Right atrium auricular region (tissue), 2 donors: Measurements from ENCODE around the gene ARFGAP2. TPM values are rescaled to one million over a fixed set of nuclear protein-coding genes. Genes with fewer than 3 reads are reported as not detected.

Experiments used
- DNase-seq: peaks from one replicate; pipeline ENCODE4 v3.0.0-alpha.2; 2019; ENCODE audit warnings: low spot score
- H3K27ac ChIP-seq, 2 donors: fragments of 200-600 bp; sonication (generic); 1 replicate in 1 of 2; 2 replicates in 1 of 2; pipeline ENCODE4 v1.5.1; 2016 to 2019
- H3K27me3 ChIP-seq, 2 donors: fragments of 200-600 bp; sonication (generic); one replicate each; pipeline versions ENCODE4 v1.5.1 to v1.6.0; 2017 to 2019
- H3K36me3 ChIP-seq: fragments of 200-600 bp; sonication (generic); one replicate; pipeline ENCODE4 v1.5.1; 2016
- H3K4me1 ChIP-seq, 2 donors: fragments of 200-600 bp; sonication (generic); one replicate each; pipeline versions ENCODE4 v1.5.1 to v1.6.0; 2017 to 2019
- H3K4me3 ChIP-seq, 2 donors: fragments of 200-600 bp; sonication (generic); 1 replicate in 1 of 2; 2 replicates in 1 of 2; pipeline ENCODE4 v1.5.1; 2017 to 2019; ENCODE audit warnings: mild to moderate bottlenecking in 1 of 2, moderate library complexity in 1 of 2
- H3K9me3 ChIP-seq, 2 donors: fragments of 200-600 bp; sonication (generic); one replicate each; pipeline ENCODE4 v1.5.1; 2019
- CTCF ChIP-seq, 2 donors: fragments of 200-600 bp; sonication (generic); IDR thresholded peaks; one replicate each; pipeline ENCODE4 v1.5.1; 2019; ENCODE audit warnings: antibody characterized with exemption in 2 of 2
- total RNA-seq, 2 donors: library from RNA; depleted of rRNA; stranded (reverse); fragments of >200 nt; gene quantifications; one replicate each; pipeline ENCODE4 v1.1.0, GENCODE V29; 2016

The ARFGAP2 gene
- total RNA-seq, 2 donors from 2014 or later: 75.1 to 78.0 TPM

- TF ChIP-seq CTCF (IDR thresholded peaks at IDR 0.05): no peak
- no peak overlapping the region for H3K27ac ChIP-seq
- DNase-seq: no peak
- no peaks in the 10 kb centered on the region for H3K36me3 ChIP-seq
- H3K27me3 ChIP-seq: no peaks in the 10 kb centered on the region
- no peak overlapping the region for H3K4me3 ChIP-seq
- no peaks in the 10 kb centered on the region for H3K9me3 ChIP-seq
- no peaks in the 10 kb centered on the region for H3K4me1 ChIP-seq
These were observed 44.2 kb downstream of the ARFGAP2 start for GRCh38 chr11:47132490-47132889.

GRCh38 chr11:47131136-47131535 lies 45.5 kb downstream of the ARFGAP2 start:
- Histone ChIP-seq H3K36me3 (no peaks in the 10 kb centered on the region), H3K27ac (no peak overlapping the region), H3K27me3 (no peaks in the 10 kb centered on the region), H3K9me3 (no peaks in the 10 kb centered on the region), H3K4me1 (no peaks in the 10 kb centered on the region), H3K4me3 (no peak overlapping the region)
- no peak for DNase-seq
- TF ChIP-seq CTCF (IDR thresholded peaks at IDR 0.05): no peak

- Histone ChIP-seq H3K27ac (no peak overlapping the region), H3K36me3 (no peaks in the 10 kb centered on the region), H3K4me1 (no peaks in the 10 kb centered on the region), H3K27me3 (no peaks in the 10 kb centered on the region), H3K9me3 (no peaks in the 10 kb centered on the region), H3K4me3 (no peak overlapping the region)
- TF ChIP-seq CTCF (IDR thresholded peaks at IDR 0.05): no peak
- DNase-seq: no peak
These were observed 46.1 kb downstream of the ARFGAP2 start for GRCh38 chr11:47130543-47130942.

- Histone ChIP-seq H3K9me3 (no peaks in the 10 kb centered on the region), H3K36me3 (no peaks in the 10 kb centered on the region), H3K4me1 (no peaks in the 10 kb centered on the region), H3K27me3 (no peaks in the 10 kb centered on the region), H3K27ac (no peak overlapping the region), H3K4me3 (no peak overlapping the region)
- TF ChIP-seq CTCF (IDR thresholded peaks at IDR 0.05): no peak
- no peak for DNase-seq
These were observed 49.5 kb downstream of the ARFGAP2 start for GRCh38 chr11:47127213-47127612.

- Histone ChIP-seq H3K9me3 (no peaks in the 10 kb centered on the region), H3K4me1 (no peaks in the 10 kb centered on the region), H3K36me3 (no peaks in the 10 kb centered on the region), H3K27me3 (no peaks in the 10 kb centered on the region), H3K27ac (no peak overlapping the region), H3K4me3 (no peak overlapping the region)
- no peak for TF ChIP-seq CTCF (IDR thresholded peaks at IDR 0.05)
- DNase-seq: no peak
These were observed 51.6 kb downstream of the ARFGAP2 start for GRCh38 chr11:47125083-47125482.

GRCh38 chr11:47124675-47125074 lies 52.0 kb downstream of the ARFGAP2 start:
- TF ChIP-seq CTCF (IDR thresholded peaks at IDR 0.05): no peak
- H3K4me3 ChIP-seq: no peak overlapping the region
- no peaks in the 10 kb centered on the region for H3K4me1 ChIP-seq
- H3K9me3 ChIP-seq: no peaks in the 10 kb centered on the region
- H3K27me3 ChIP-seq: no peaks in the 10 kb centered on the region
- no peaks in the 10 kb centered on the region for H3K36me3 ChIP-seq
- DNase-seq: no peak
- H3K27ac ChIP-seq: no peak overlapping the region
